Kidney glomerular epithelial cell (primary cell): ENCODE results near the gene ADPRHL1.
"Not testable (repeated sequence)": the region's sequence is repeated elsewhere in the genome, so short reads cannot be mapped to it uniquely, and the experiment has no call there.

Experiments
- DNase-seq: peaks from one replicate; lab custom pipeline; 2025; lab: John Stamatoyannopoulos, UW

Gene ADPRHL1

GRCh38 chr13:113479179-113479578, 25.9 kb upstream of the ADPRHL1 start:
- DNase-seq: no peak

GRCh38 chr13:113477724-113478123, 24.4 kb upstream of the ADPRHL1 start:
- DNase-seq: no peak

GRCh38 chr13:113476811-113477210, 23.5 kb upstream of the ADPRHL1 start:
- no peak for DNase-seq

GRCh38 chr13:113475911-113476310, 22.6 kb upstream of the ADPRHL1 start:
- no peak for DNase-seq

GRCh38 chr13:113475280-113475679, 22.0 kb upstream of the ADPRHL1 start:
- DNase-seq: no peak

- peak; percentile 43 for DNase-seq
Measured at GRCh38 chr13:113474179-113474578, 20.9 kb upstream of the ADPRHL1 start.

GRCh38 chr13:113472355-113473025, 19.2 kb upstream of the ADPRHL1 start:
- DNase-seq: no peak

- DNase-seq: no peak
Measured at GRCh38 chr13:113471844-113472243, 18.6 kb upstream of the ADPRHL1 start.

GRCh38 chr13:113470635-113471163, 17.4 kb upstream of the ADPRHL1 start:
- not testable (repeated sequence) for DNase-seq

GRCh38 chr13:113470073-113470472, 16.8 kb upstream of the ADPRHL1 start:
- DNase-seq: no peak

GRCh38 chr13:113469582-113469981, 16.3 kb upstream of the ADPRHL1 start:
- no peak for DNase-seq

- no peak for DNase-seq
Measured at GRCh38 chr13:113468472-113469201, 15.3 kb upstream of the ADPRHL1 start.

GRCh38 chr13:113468029-113468428, 14.7 kb upstream of the ADPRHL1 start:
- no peak for DNase-seq

- DNase-seq: no peak
Measured at GRCh38 chr13:113466383-113466782, 13.1 kb upstream of the ADPRHL1 start.

- no peak for DNase-seq
Measured at GRCh38 chr13:113465300-113465699, 12.0 kb upstream of the ADPRHL1 start.

GRCh38 chr13:113464476-113464875, 11.2 kb upstream of the ADPRHL1 start:
- no peak for DNase-seq

- DNase-seq: no peak
Measured at GRCh38 chr13:113461022-113461751, 7.9 kb upstream of the ADPRHL1 start.

GRCh38 chr13:113460599-113460998, 7.3 kb upstream of the ADPRHL1 start:
- no peak for DNase-seq

GRCh38 chr13:113460064-113460555, 6.8 kb upstream of the ADPRHL1 start:
- DNase-seq: no peak

GRCh38 chr13:113458253-113459065, 5.2 kb upstream of the ADPRHL1 start:
- DNase-seq: no peak

- no peak for DNase-seq
Measured at GRCh38 chr13:113457510-113457909, 4.2 kb upstream of the ADPRHL1 start.
